Breast epithelium (tissue), 4 donors: ENCODE results near the gene ATXN1. TPM values are rescaled to one million over a fixed set of nuclear protein-coding genes. Genes with fewer than 3 reads are reported as not detected.

Experiments
- DNase-seq, 2 donors: peaks; one replicate each; pipeline ENCODE4 v3.0.0-alpha.2; 2019; ENCODE audit warnings: low spot score in 2 of 2
- H3K27ac ChIP-seq, 2 donors: fragments of 200-600 bp; sonication (generic) in 1 of 2; one replicate each; pipeline ENCODE4 v1.5.1; 2016 to 2019; ENCODE audit warnings: mild to moderate bottlenecking in 1 of 2
- H3K27me3 ChIP-seq, 2 donors: fragments of 200-600 bp; sonication (generic) in 1 of 2; one replicate each; pipeline versions ENCODE4 v1.5.1 to v1.6.0; 2017 to 2019; ENCODE audit warnings: control low read depth in 1 of 2, mild to moderate bottlenecking in 1 of 2
- H3K36me3 ChIP-seq: fragments of 200-600 bp; one replicate; pipeline ENCODE4 v1.5.1; 2019
- H3K4me1 ChIP-seq, 2 donors: fragments of 200-600 bp; sonication (generic); one replicate each; pipeline ENCODE4 v1.5.1; 2016 to 2019; ENCODE audit warnings: control low read depth in 1 of 2
- H3K4me3 ChIP-seq, 3 donors: fragments of 200-600 bp; sonication (generic); 1 replicate in 2 of 3; 2 replicates in 1 of 3; pipeline ENCODE4 v1.5.1; 2016 to 2019; ENCODE audit warnings: mild to moderate bottlenecking in 3 of 3, moderate library complexity in 2 of 3
- H3K9me3 ChIP-seq, 2 donors: fragments of 200-600 bp; sonication (generic) in 1 of 2; one replicate each; pipeline ENCODE4 v1.5.1; 2016 to 2019; ENCODE audit warnings: control low read depth in 1 of 2
- POLR2A ChIP-seq: fragments of 450-650 bp; IDR thresholded peaks from one replicate; pipeline ENCODE4 v1.6.1; 2016; ENCODE audit warnings: antibody characterized with exemption, mild to moderate bottlenecking, moderate library complexity
- POLR2AphosphoS5 ChIP-seq, 3 donors: sonication (generic); formaldehyde crosslinking; IDR thresholded peaks; one replicate each; pipeline ENCODE4 v1.6.1; 2017; ENCODE audit warnings: antibody characterized with exemption in 3 of 3
- intact Hi-C: fragments of 100-400 bp; cut with DNase I; formaldehyde crosslinking; loops from one replicate; pipeline ENCODE4 v1.15.1; 2023; ENCODE audit warnings: low total_unique reads
- total RNA-seq, 3 donors: library from RNA; depleted of rRNA; stranded (reverse); fragments of >200 nt; gene quantifications; one replicate each; pipeline ENCODE4 v1.1.0, GENCODE V29; 2016
- TF ChIP-seq, protein P1 (sequence below), 3 donors: fragments of 450-650 bp; IDR thresholded peaks; one replicate each; pipeline ENCODE4 v1.5.1; 2016 to 2017; ENCODE audit warnings: antibody characterized with exemption in 3 of 3, mild to moderate bottlenecking in 3 of 3, moderate library complexity in 3 of 3

The ATXN1 gene
- total RNA-seq, 3 donors from 2014 or later, result 26.7 to 63.2 (median 37.4) TPM

DNA sequence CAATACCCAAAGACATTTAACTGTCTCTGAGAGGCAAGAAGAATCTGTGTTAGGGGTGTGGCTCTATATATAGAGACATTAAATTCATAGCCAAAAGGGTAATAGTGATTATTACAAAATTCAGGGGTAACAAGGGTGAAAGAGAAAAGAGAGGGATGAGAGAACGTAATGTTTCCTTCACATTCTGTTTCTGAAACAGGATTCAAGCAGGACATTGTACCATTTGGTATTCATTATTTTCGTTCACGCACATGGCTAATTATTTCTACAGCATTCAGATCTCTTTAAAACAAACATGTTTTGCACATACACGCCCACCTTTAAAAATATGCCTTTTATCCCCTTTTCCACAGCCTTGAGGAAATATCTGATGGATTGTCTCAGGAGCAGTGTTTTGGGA is 400.1 kb downstream of the ATXN1 start:
- H3K27me3 ChIP-seq, result no peaks in the 10 kb centered on the region
- intact Hi-C loops, result no loop called here
- peak overlapping the region in 1 of 2 donors; percentile 49 for H3K27ac ChIP-seq
- H3K9me3 ChIP-seq, result no peaks in the 10 kb centered on the region
- H3K4me1 ChIP-seq, result no peaks in the 10 kb centered on the region
- no peak for DNase-seq
- TF ChIP-seq, protein P1, sequence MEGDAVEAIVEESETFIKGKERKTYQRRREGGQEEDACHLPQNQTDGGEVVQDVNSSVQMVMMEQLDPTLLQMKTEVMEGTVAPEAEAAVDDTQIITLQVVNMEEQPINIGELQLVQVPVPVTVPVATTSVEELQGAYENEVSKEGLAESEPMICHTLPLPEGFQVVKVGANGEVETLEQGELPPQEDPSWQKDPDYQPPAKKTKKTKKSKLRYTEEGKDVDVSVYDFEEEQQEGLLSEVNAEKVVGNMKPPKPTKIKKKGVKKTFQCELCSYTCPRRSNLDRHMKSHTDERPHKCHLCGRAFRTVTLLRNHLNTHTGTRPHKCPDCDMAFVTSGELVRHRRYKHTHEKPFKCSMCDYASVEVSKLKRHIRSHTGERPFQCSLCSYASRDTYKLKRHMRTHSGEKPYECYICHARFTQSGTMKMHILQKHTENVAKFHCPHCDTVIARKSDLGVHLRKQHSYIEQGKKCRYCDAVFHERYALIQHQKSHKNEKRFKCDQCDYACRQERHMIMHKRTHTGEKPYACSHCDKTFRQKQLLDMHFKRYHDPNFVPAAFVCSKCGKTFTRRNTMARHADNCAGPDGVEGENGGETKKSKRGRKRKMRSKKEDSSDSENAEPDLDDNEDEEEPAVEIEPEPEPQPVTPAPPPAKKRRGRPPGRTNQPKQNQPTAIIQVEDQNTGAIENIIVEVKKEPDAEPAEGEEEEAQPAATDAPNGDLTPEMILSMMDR (IDR thresholded peaks at IDR 0.05), result no peak
- TF ChIP-seq POLR2AphosphoS5 (IDR thresholded peaks at IDR 0.05) (no peak), POLR2A (no peak)
- H3K36me3 ChIP-seq, result no peaks in the 10 kb centered on the region
- H3K4me3 ChIP-seq, result no peak overlapping the region

DNA sequence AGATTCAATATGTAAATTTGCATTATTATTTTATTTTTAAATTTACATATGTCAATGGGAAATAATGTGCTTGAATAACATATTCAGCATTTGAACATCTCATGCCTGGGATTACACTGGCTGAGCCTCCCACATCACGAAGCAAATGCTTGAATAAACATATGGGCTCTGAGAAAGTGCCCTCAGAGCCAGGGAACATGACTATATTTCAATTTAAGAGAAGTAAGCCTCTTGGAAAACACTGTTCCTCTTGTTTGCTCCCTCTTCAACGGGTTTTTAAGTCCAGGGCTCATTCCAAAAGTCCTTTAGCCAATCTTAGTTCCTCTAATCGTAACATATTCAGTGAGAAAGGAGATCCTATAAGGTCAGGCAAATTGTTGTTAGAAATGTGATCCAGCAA is 400.9 kb downstream of the ATXN1 start:
- Histone ChIP-seq H3K4me3 (no peak overlapping the region), H3K27me3 (no peaks in the 10 kb centered on the region), H3K9me3 (no peaks in the 10 kb centered on the region), H3K36me3 (no peaks in the 10 kb centered on the region), H3K27ac (peak overlapping the region in 1 of 2 donors; percentile 49), H3K4me1 (no peaks in the 10 kb centered on the region)
- TF ChIP-seq, protein P1 (IDR thresholded peaks at IDR 0.05), result no peak
- TF ChIP-seq POLR2AphosphoS5 (IDR thresholded peaks at IDR 0.05) (no peak), POLR2A (no peak)
- DNase-seq, result no peak
- intact Hi-C loops, result no loop called here

DNA sequence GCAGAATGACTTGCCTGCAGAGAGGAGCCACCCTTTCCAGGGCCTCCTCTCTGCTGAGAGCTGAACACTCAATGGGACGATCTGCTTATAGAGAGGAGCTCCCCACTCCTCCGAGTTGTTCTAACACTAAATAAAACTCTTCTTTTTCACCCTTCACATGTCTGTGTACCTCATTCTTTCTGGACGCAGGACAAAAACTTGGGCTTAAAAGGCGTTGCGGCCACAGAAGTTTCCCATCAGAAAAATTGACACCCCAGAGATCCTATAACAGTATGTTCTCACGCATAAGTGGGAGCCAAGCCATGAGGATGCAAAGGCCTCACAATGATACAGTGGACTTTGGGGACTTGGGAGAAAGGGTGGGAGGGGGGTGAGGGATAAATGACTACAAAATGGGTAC is 401.7 kb downstream of the ATXN1 start:
- Histone ChIP-seq H3K36me3 (no peaks in the 10 kb centered on the region), H3K4me1 (no peaks in the 10 kb centered on the region), H3K27me3 (no peaks in the 10 kb centered on the region), H3K9me3 (no peaks in the 10 kb centered on the region), H3K4me3 (no peak overlapping the region), H3K27ac (no peak overlapping the region)
- TF ChIP-seq POLR2AphosphoS5 (IDR thresholded peaks at IDR 0.05) (no peak), POLR2A (no peak)
- TF ChIP-seq, protein P1 (IDR thresholded peaks at IDR 0.05), result no peak
- DNase-seq, result no peak
- intact Hi-C loops, result no loop called here

DNA sequence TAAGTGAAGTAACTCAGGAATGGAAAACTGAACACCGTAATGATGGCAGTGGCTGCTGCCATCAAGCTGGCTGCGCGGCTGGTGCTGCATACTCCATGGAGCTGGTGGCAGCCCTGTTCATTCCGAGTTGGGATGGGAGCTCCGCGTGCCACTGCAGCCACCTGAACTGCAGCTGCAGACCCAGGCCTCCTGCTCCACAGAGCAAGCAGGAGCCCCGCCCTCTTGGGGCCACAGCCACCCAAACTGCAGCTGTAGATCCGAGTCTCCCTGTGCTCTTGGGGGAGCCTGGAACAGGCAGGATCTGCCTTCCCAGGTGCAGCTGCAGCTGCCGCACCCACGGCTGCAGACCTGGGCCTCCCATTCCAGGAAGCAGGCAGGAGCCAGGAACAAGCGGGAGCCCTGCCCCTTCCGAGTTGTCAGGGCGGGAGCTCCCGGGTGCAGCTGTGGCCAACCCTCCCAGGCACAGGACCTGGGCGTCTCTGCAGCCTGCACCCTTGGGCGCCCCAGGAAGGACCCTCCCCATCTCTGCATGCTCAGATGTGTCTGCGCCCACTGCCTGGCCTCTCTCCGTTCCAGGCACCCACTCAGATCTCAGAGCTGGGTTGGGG is 402.6 kb downstream of the ATXN1 start:
- Histone ChIP-seq H3K27me3 (no peaks in the 10 kb centered on the region), H3K9me3 (no peaks in the 10 kb centered on the region), H3K4me3 (no peak overlapping the region), H3K27ac (no peak overlapping the region), H3K4me1 (no peaks in the 10 kb centered on the region), H3K36me3 (no peaks in the 10 kb centered on the region)
- no peak for TF ChIP-seq POLR2AphosphoS5 (IDR thresholded peaks at IDR 0.05)
- no peak for TF ChIP-seq POLR2A
- TF ChIP-seq, protein P1 (IDR thresholded peaks at IDR 0.05), result no peak
- no peak for DNase-seq
- intact Hi-C loops, result no loop called here

DNA sequence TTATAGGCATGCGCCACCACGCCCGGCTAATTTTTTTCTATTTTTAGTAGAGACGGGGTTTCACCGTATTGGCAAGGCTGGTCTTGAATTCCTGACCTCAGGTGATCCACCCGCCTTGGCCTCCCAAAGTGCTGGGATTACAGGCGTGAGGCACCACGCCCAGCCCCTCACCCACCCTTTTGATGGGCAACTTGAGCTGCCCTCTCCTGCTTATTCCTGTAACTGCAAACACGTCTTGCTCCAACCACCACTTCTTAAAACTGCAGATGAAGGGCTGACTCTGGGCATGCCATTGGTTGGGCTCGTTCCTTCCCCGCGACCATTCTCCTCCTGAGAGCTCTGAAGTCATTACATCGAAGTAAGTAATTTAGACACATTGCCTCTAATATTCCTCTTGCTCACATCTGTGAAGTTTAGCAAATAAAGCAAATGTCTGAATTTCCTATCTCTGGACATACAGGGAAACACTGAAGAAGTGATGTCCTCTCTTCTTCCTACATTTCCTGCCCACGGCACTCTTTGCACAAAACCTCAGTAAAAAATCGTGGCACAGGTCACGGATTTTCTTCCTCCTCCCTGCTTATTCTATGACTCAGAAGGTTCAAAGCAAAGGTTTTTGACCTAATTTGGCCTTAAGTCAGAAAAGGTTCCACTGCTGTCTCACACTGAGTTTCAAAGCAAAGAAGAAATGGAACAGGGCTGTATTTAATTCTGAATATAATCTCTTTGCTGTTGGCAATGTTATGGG is 405.4 kb downstream of the ATXN1 start:
- Histone ChIP-seq H3K27me3 (no peaks in the 10 kb centered on the region), H3K27ac (peak overlapping the region in 1 of 2 donors; percentile 21), H3K9me3 (no peaks in the 10 kb centered on the region), H3K4me3 (no peak overlapping the region), H3K4me1 (no peaks in the 10 kb centered on the region), H3K36me3 (no peaks in the 10 kb centered on the region)
- intact Hi-C loops, result no loop called here
- no peak for DNase-seq
- TF ChIP-seq POLR2AphosphoS5 (IDR thresholded peaks at IDR 0.05) (no peak), POLR2A (no peak)
- TF ChIP-seq, protein P1 (IDR thresholded peaks at IDR 0.05), result no peak
